Measurements from ENCODE around the gene TIA1. TPM values are rescaled to one million over a fixed set of nuclear protein-coding genes. Genes with fewer than 3 reads are reported as not detected.

TIA1 gene
- total and polyA plus RNA-seq, 5 experiments from 2014 or later: 37.0 to 202 (median 62.6) TPM

Small RNAs within 50 kb of the gene (microRNA-seq; reads per million reads assigned to microRNA genes)
- not detected for gene MIR1285-2 (ENCODE audit: borderline microRNAs expressed)

Other genes starting within 250 kb of the TIA1 start
- 100 to 1,000 TPM; 386 to 393 TPM for gene PCBP1, start 161.2 kb downstream of the TIA1 start, total RNA-seq
- 100 to 1,000 TPM; 159 to 218 (median 195) TPM for gene PCBP1, start 161.2 kb downstream of the TIA1 start, polyA plus RNA-seq
- 10 to 100 TPM; 36.6 to 40.3 TPM for gene C2orf42, start 57.6 kb downstream of the TIA1 start, total RNA-seq
- gene C2orf42, start 57.6 kb downstream of the TIA1 start, polyA plus RNA-seq: 10 to 100 TPM; 19.6 to 31.1 (median 19.9) TPM
- 10 to 100 TPM; 28.5 to 32.0 TPM for gene PCYOX1, start 9.5 kb upstream of the TIA1 start, total RNA-seq
- gene PCYOX1, start 9.5 kb upstream of the TIA1 start, polyA plus RNA-seq: 10 to 100 TPM; 22.6 to 28.8 (median 24.4) TPM
- gene SNRPG, start 45.1 kb upstream of the TIA1 start, total RNA-seq: 100 to 1,000 TPM; 116 to 133 TPM
- 100 to 1,000 TPM; 192 to 244 (median 206) TPM for gene SNRPG, start 45.1 kb upstream of the TIA1 start, polyA plus RNA-seq
- gene FAM136A, start 53.4 kb upstream of the TIA1 start, total RNA-seq: 10 to 100 TPM; 38.9 to 41.8 TPM
- 10 to 100 TPM; 43.2 to 45.3 (median 44.4) TPM for gene FAM136A, start 53.4 kb upstream of the TIA1 start, polyA plus RNA-seq